Astrocyte of the spinal cord (primary cell): Measurements from ENCODE around the gene ATP13A1.

Experiments used
- DNase-seq: peaks from one replicate; pipeline ENCODE4 v3.0.0; 2011; ENCODE audit warnings: low read depth, low spot score
- H3K4me3 ChIP-seq: 2 replicates; pipeline ENCODE4 v1.5.1; 2011; ENCODE audit warnings: low read depth, mild to moderate bottlenecking, low read length, moderate library complexity
- in situ Hi-C: cut with HindIII; loops from 2 replicates; pipeline ENCODE4 v1.10.0; 2017; ENCODE audit warnings: low sequenced_read_pairs
- TF ChIP-seq, protein P1 (sequence below): IDR thresholded peaks from 2 replicates; pipeline ENCODE4 v1.5.1; 2012; ENCODE audit warnings: low read depth, mild to moderate bottlenecking, low read length, inconsistent platforms

Gene ATP13A1

GRCh38 chr19:19630426-19630825 is 33.0 kb downstream of the ATP13A1 start:
- no peak overlapping the region for H3K4me3 ChIP-seq
- in situ Hi-C loops: no loop called here
- TF ChIP-seq, protein P1, sequence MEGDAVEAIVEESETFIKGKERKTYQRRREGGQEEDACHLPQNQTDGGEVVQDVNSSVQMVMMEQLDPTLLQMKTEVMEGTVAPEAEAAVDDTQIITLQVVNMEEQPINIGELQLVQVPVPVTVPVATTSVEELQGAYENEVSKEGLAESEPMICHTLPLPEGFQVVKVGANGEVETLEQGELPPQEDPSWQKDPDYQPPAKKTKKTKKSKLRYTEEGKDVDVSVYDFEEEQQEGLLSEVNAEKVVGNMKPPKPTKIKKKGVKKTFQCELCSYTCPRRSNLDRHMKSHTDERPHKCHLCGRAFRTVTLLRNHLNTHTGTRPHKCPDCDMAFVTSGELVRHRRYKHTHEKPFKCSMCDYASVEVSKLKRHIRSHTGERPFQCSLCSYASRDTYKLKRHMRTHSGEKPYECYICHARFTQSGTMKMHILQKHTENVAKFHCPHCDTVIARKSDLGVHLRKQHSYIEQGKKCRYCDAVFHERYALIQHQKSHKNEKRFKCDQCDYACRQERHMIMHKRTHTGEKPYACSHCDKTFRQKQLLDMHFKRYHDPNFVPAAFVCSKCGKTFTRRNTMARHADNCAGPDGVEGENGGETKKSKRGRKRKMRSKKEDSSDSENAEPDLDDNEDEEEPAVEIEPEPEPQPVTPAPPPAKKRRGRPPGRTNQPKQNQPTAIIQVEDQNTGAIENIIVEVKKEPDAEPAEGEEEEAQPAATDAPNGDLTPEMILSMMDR: no peak
- no peak for DNase-seq

- TF ChIP-seq, protein P1: no peak
- H3K4me3 ChIP-seq: no peak overlapping the region
- DNase-seq: no peak
- in situ Hi-C loops: no loop called here
These were observed 33.4 kb downstream of the ATP13A1 start for GRCh38 chr19:19630062-19630414.

- peak; percentile 42 for DNase-seq
- peak overlapping the region; percentile 36 for H3K4me3 ChIP-seq
- in situ Hi-C loops: no loop called here
- TF ChIP-seq, protein P1: no peak
These were observed 34.9 kb downstream of the ATP13A1 start for GRCh38 chr19:19628501-19629134.

DNA sequence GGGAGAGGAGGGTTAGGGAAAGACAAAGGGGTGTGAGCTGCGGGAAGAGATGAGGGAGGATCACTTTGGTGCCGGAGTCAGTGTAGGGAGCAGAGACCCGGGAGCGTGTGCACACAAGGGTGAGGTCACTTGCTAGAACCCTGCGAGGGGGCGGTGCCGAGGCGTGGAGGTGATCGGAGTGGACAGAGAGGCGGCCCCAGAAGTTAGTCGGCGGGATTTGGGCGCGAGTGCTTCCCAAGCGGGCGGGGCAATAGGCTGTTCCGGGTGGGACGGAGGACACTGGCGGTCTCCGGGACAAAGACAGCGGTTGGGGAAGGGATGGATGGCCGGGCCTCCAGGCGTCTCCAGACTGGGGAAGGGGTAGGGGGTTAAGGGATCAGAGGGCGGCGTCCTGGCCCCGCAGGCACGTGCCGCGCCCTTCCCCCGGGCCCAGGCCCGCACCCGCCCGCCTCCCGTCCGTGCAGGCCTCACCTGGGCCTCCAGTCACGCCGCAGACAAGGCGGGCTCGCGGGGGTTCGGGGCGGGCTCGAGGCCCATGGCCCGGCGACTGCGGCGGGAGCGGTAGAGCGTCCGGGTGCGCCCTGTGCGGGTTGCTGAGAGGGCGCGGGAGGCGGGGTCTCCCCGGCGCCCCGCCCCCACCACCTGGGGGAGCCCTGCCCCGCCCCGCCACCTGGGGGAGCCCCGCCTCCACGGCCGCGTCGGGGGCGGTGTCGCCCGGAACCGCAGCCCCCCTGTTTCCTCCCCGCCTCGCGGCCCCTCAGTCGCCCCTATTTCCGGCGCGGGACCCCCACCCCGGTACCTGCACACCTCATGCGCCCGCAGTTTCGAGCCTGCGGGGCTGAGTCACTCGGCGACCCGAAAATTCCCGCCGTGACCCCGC is 35.6 kb downstream of the ATP13A1 start, which contains the start of gene LPAR2:
TSS of gene LPAR2 (minus strand) at position 600 of the 880 bp plus-strand sequence. CDS start 945 bp downstream, outside the sequence.
- TF ChIP-seq, protein P1: no peak
- in situ Hi-C loops: no loop called here
- DNase-seq: no peak
- peak within 1 kb of the TSS; percentile 36 for H3K4me3 ChIP-seq

DNA sequence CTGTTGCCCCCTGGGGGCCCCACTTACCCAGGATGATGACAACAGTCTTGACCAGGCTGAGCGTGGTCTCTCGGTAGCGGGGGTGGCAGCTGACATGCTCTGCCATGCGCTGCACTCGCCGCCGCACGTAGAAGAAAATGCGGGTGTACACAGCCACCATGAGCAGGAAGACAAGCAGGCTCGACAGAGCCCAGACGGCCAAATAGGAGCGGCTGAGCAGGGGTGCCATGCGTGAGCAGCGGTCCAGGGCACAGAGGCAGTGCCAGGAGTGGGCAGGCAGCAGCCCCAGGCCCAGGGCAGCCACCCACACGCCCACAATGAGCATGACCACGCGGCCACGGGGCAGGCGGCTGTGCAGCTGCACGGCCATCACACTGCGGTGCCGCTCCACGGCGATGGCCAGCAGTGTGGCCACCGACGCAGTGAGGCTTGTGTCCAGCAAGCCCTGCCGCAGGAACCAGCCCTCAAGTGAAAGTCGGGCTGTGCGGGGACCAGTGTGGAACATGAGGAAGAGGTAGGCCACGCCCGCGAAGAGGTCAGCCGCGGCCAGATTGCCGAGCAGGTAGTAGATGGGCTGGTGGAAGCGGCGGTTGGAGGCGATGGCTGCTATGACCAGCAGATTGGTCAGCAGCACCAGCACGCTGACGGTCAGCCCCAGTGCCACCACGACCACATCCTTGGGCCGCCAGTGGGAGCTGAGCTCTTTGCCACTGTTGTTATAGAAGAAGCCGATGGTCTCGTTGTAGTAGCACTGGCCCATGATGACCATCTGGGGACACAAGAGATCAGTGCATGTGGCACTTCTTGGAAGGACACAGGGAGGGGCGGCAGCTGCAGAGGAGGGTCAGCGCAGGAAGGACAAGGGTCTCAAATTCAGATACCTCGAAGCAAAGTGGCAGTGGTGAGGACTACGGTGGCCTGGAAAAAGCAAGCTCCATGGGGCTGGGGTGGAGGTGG is 36.7 kb downstream of the ATP13A1 start:
- DNase-seq: no peak
- in situ Hi-C loops: no loop called here
- TF ChIP-seq, protein P1: no peak
- no peak overlapping the region for H3K4me3 ChIP-seq

DNA sequence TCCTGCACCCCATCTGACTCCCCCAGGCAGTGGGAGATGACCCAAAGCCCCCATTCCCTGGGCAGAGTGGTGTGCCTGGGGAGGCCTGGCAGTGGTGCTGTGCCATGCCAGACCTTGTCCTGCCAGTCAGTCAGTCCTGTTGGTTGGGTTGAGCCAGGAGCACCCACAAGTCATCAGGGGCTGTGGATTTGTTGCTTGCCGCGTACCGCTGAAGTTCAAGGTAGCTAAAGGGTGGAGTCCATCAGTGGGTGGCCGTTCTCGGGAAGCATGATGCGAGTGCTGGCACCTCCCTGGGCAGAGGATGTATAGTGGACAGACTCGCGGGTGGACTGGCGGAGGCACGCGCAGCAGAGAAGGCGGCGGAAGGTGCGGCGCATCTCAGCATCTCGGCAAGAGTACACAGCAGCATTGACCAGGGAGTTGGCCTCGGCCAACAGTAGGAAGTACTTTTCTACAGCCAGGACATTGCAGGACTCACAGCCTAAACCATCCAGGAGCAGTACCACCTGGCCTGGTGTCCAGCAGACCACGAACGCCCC is 39.4 kb downstream of the ATP13A1 start:
- DNase-seq: no peak
- in situ Hi-C loops: no loop called here
- no peak overlapping the region for H3K4me3 ChIP-seq
- TF ChIP-seq, protein P1: no peak
